B cell (primary cell): ENCODE results near the gene ANKRD34A. TPM values are rescaled to one million over a fixed set of nuclear protein-coding genes. Genes with fewer than 3 reads are reported as not detected.

Experiments used
- ATAC-seq: fragments of 200-7000 bp; cut with Tn5 transposase; one replicate; pipeline ENCODE4 v1.10.0; 2021; ENCODE audit warnings: low read depth, mild to moderate bottlenecking, moderate number of reproducible peaks, moderate library complexity
- CTCF ChIA-PET: fragments of 350-600 bp; sonication (Branson Sonifier 250); formaldehyde crosslinking; loops from one replicate; lab custom pipeline; 2021; ENCODE audit warnings: antibody characterized with exemption, inconsistent platforms; lab: Charles Lee
- POLR2A ChIA-PET: fragments of 350-600 bp; sonication (Branson Sonifier 250); formaldehyde crosslinking; loops from one replicate; lab custom pipeline; 2021; ENCODE audit warnings: antibody characterized with exemption; lab: Charles Lee
- DNase-seq: peaks from one replicate; pipeline ENCODE4 v3.0.0; 2013
- H2AFZ ChIP-seq: 2 replicates; pipeline ENCODE4 v1.6.1; 2012; ENCODE audit warnings: mild to moderate bottlenecking, low read depth, low read length; ENCODE audit not compliant: insufficient read depth, poor library complexity, severe bottlenecking
- H3K27ac ChIP-seq, 2 donors: 1 replicate in 1 of 2; 2 replicates in 1 of 2; pipeline ENCODE4 v1.5.1; 2012 to 2013; ENCODE audit warnings: low read length in 2 of 2, mild to moderate bottlenecking in 2 of 2, moderate library complexity in 1 of 2
- H3K27me3 ChIP-seq, 4 experiments: fragments of 200-600 bp in 1 of 4; sonication (generic) in 1 of 4; replicated peaks in 1 of 4; 1 replicate in 2 of 4; 2 replicates in 2 of 4; pipeline versions ENCODE4 v1.6.1 to v1.7.0; 2013 to 2016; ENCODE audit warnings: low read length in 3 of 4, mild to moderate bottlenecking in 2 of 4, mixed read lengths in 1 of 4, moderate library complexity in 1 of 4; ENCODE audit not compliant: insufficient read depth in 4 of 4, control insufficient read depth in 3 of 4; ENCODE audit errors: control extremely low read depth in 1 of 4
- H3K36me3 ChIP-seq, 2 experiments: replicated peaks in 1 of 2; 1 replicate in 1 of 2; 2 replicates in 1 of 2; pipeline versions ENCODE4 v1.6.1 to v1.7.1; 2013; ENCODE audit warnings: low read length in 1 of 2; ENCODE audit not compliant: insufficient read depth in 2 of 2, control insufficient read depth in 1 of 2; ENCODE audit errors: control extremely low read depth in 1 of 2, extremely low read depth in 1 of 2
- H3K4me1 ChIP-seq, 2 donors: fragments of 200-600 bp in 1 of 2; sonication (generic) in 1 of 2; 1 replicate in 1 of 2; 2 replicates in 1 of 2; pipeline versions ENCODE4 v1.5.1 to v1.6.1; 2013 to 2017; ENCODE audit warnings: low read length in 2 of 2; ENCODE audit not compliant: control insufficient read depth in 2 of 2, insufficient read depth in 2 of 2
- H3K4me2 ChIP-seq: replicated peaks from 2 replicates; pipeline ENCODE3; 2012; ENCODE audit warnings: mild to moderate bottlenecking, low read depth, low read length; ENCODE audit not compliant: poor library complexity, severe bottlenecking
- H3K4me3 ChIP-seq, 5 experiments: fragments of 200-600 bp in 1 of 5; sonication (generic) in 1 of 5; 1 replicate in 3 of 5; 2 replicates in 2 of 5; pipeline versions ENCODE4 v1.5.1 to v1.7.0; 2011 to 2016; ENCODE audit warnings: low read length in 4 of 5, mild to moderate bottlenecking in 4 of 5, low read depth in 2 of 5, control low read depth in 1 of 5, moderate library complexity in 1 of 5; ENCODE audit not compliant: insufficient read depth in 1 of 5; ENCODE audit errors: control extremely low read depth in 1 of 5, extremely low read depth in 1 of 5
- H3K79me2 ChIP-seq: fragments of 200-600 bp; sonication (generic); one replicate; pipeline ENCODE4 v1.6.0; 2016; ENCODE audit warnings: low read length; ENCODE audit not compliant: control insufficient read depth, insufficient read depth
- H3K9ac ChIP-seq: fragments of 200-600 bp; sonication (generic); 2 replicates; pipeline ENCODE4 v1.6.1; 2017; ENCODE audit warnings: mild to moderate bottlenecking, low read length, moderate library complexity
- H3K9me3 ChIP-seq, 3 donors: one replicate each; pipeline versions ENCODE4 v1.6.1 to v1.7.1; 2013; ENCODE audit warnings: low read length in 2 of 3; ENCODE audit not compliant: control insufficient read depth in 2 of 3, insufficient read depth in 1 of 3; ENCODE audit errors: control extremely low read depth in 1 of 3
- H4K20me1 ChIP-seq: 2 replicates; pipeline ENCODE4 v1.6.0; 2012; ENCODE audit warnings: mild to moderate bottlenecking, low read length; ENCODE audit not compliant: insufficient read depth, control insufficient read depth, poor library complexity, severe bottlenecking
- H3K27ac Mint-ChIP-seq: one replicate; pipeline ENCODE4 v1.8.0; 2021; ENCODE audit warnings: mixed read lengths
- H3K27me3 Mint-ChIP-seq: one replicate; pipeline ENCODE4 v1.8.0; 2021; ENCODE audit warnings: mixed read lengths
- H3K4me1 Mint-ChIP-seq: one replicate; pipeline ENCODE4 v1.8.0; 2021; ENCODE audit warnings: mixed read lengths
- H3K4me3 Mint-ChIP-seq: one replicate; pipeline ENCODE4 v1.8.0; 2021; ENCODE audit warnings: mixed read lengths
- H3K9me3 Mint-ChIP-seq: one replicate; pipeline ENCODE4 v1.8.0; 2022; ENCODE audit warnings: mixed read lengths; ENCODE audit not compliant: insufficient read depth
- CTCF ChIP-seq: fragments of 200-600 bp; IDR thresholded peaks from one replicate; pipeline ENCODE4 v1.8.0; 2022; ENCODE audit warnings: antibody characterized with exemption, mild to moderate bottlenecking
- EZH2 ChIP-seq: IDR thresholded peaks from 2 replicates; pipeline ENCODE4 v1.6.1; 2012; ENCODE audit warnings: borderline replicate concordance, low read depth, mild to moderate bottlenecking, moderate library complexity, low read length; ENCODE audit not compliant: insufficient read depth, poor library complexity, severe bottlenecking
- WGBS: methylation state at CpG from one replicate; pipeline ENCODE4 v1.1.5; 2013; ENCODE audit warnings: missing lambda C conversion rate; ENCODE audit not compliant: insufficient coverage; 5-methylcytosine and 5-hydroxymethylcytosine counted together
- intact Hi-C: fragments of 100-400 bp; cut with micrococcal nuclease; formaldehyde crosslinking; loops from one replicate; pipeline ENCODE4 v1.10.0; 2022
- polyA plus RNA-seq: library from polyadenylated mRNA; depleted of rRNA; stranded (reverse); fragments of >200 nt; gene quantifications from 2 replicates; pipeline ENCODE4 v1.2.3, GENCODE V29; 2012
- total RNA-seq, 2 donors: library from RNA; stranded (reverse); fragments of 120-200 nt in 1 of 2; gene quantifications; 1 replicate in 1 of 2; 2 replicates in 1 of 2; pipeline versions ENCODE4 v1.2.3 to v1.2.4, GENCODE V29; 2013 to 2022

The ANKRD34A gene
- total and polyA plus RNA-seq, 2 donors (not counting 1 experiment from before 2014, with no cell fraction given) = 0.86 to 1.8 TPM

GRCh38 chr1:145918992-145919939 lies 45.1 kb downstream of the ANKRD34A start:
- 4% methylated on average over 29 of the region's 33 CpGs for WGBS
- Mint-ChIP-seq H3K27me3 (no peaks in the 10 kb centered on the region), H3K4me1 (peaks cover 36% of the 10 kb centered on the region), H3K27ac (peak overlapping the region; percentile 95), H3K4me3 (peak overlapping the region; percentile 92), H3K9me3 (no peaks in the 10 kb centered on the region)
- POLR2A ChIA-PET = interaction anchor here (0.5 to 2.5 kb wide), 18 partner anchors 8 to 120 kb away, joined by 3 to 28 read pairs (median 4); partner anchors contain the start of genes ANKRD34A, ANKRD35, LIX1L and PIAS3
- peak overlapping the region; percentile 68 for H3K9ac ChIP-seq
- DNase-seq = no peak
- intact Hi-C loops = loop anchor here (1.0 to 2.0 kb wide), 8 partner anchors 8 to 94 kb away; partner anchors contain the start of genes ANKRD34A, ANKRD35, LIX1L and NUDT17
- H2AFZ ChIP-seq = peak overlapping the region; percentile 90
- peaks cover 15 to 24% of the 10 kb centered on the region in 2 donors for H3K4me1 ChIP-seq
- no peaks in the 10 kb centered on the region for H4K20me1 ChIP-seq
- CTCF ChIA-PET = interaction anchor here (0.8 to 1.6 kb wide), 8 partner anchors 8 to 74 kb away, joined by 3 to 8 read pairs (median 4); partner anchors contain the start of genes ANKRD34A, NUDT17, POLR3GL and RBM8A
- no peak for TF ChIP-seq CTCF
- no peak for TF ChIP-seq EZH2
- peaks cover 14% of the 10 kb centered on the region for H3K79me2 ChIP-seq
- H3K27ac ChIP-seq = peak overlapping the region; percentile 74 to 79
- H3K36me3 ChIP-seq = peaks cover 0 to 21% of the 10 kb centered on the region in 2 experiments
- no peaks in the 10 kb centered on the region for H3K27me3 ChIP-seq
- peak; percentile 3 for ATAC-seq
- H3K9me3 ChIP-seq = no peaks in the 10 kb centered on the region
- peak overlapping the region; percentile 75 for H3K4me2 ChIP-seq
- H3K4me3 ChIP-seq = peak overlapping the region; percentile 69 to 98 (median 80)
